ENCODE measurements around the gene PROS1. TPM values are rescaled to one million over a fixed set of nuclear protein-coding genes. Genes with fewer than 3 reads are reported as not detected.

The PROS1 gene
- total RNA-seq, 1 experiment from 2014 or later: 5.5 TPM

- Histone ChIP-seq H3K36me3 (ENCODE audit: low read depth, low read length) (no peaks in the 10 kb centered on the region), H3K4me3 (ENCODE audit: low read length) (no peak overlapping the region), H3K27ac (ENCODE audit: low read length) (no peak overlapping the region), H3K79me2 (ENCODE audit: low read length) (no peaks in the 10 kb centered on the region), H3K27me3 (ENCODE audit: low read length) (no peaks in the 10 kb centered on the region), H3K4me1 (ENCODE audit: insufficient read depth, low read length) (no peaks in the 10 kb centered on the region), H3F3A (ENCODE audit: low read length, unreplicated experiment) (no peaks in the 10 kb centered on the region), H3K9ac (ENCODE audit: low read length) (no peak overlapping the region), H4K20me1 (ENCODE audit: low read length) (no peaks in the 10 kb centered on the region), H3K9me2 (replicated peaks; ENCODE audit: low read length) (no peaks in the 10 kb centered on the region), H2AFZ (ENCODE audit: low read length) (no peak overlapping the region), H3K4me2 (ENCODE audit: low read length) (no peak overlapping the region), H3K9me3 (ENCODE audit: low read length) (no peaks in the 10 kb centered on the region)
- BruUV-seq (replicated peaks): no TSS peak
- ATAC-seq: no peak
- ChIA-PET CTCF (no interaction called here), POLR2A (ENCODE audit: unreplicated experiment) (no interaction called here)
- intact Hi-C loops (cut with micrococcal nuclease): no loop called here
- no peak for DNase-seq
- no peak for TF ChIP-seq EZH2phosphoT487 (IDR thresholded peaks at IDR 0.05; ENCODE audit: borderline replicate concordance, low read length)
Observed at GRCh38 chr3:93930041-93930440, 43.7 kb downstream of the PROS1 start.

GRCh38 chr3:93926789-93927188 lies 46.9 kb downstream of the PROS1 start:
- Histone ChIP-seq H3F3A (ENCODE audit: low read length, unreplicated experiment) (no peaks in the 10 kb centered on the region), H3K4me3 (ENCODE audit: low read length) (no peak overlapping the region), H3K4me1 (ENCODE audit: insufficient read depth, low read length) (no peaks in the 10 kb centered on the region), H3K4me2 (ENCODE audit: low read length) (no peak overlapping the region), H3K27ac (ENCODE audit: low read length) (no peak overlapping the region), H3K9ac (ENCODE audit: low read length) (no peak overlapping the region), H3K36me3 (ENCODE audit: low read depth, low read length) (no peaks in the 10 kb centered on the region), H3K9me2 (replicated peaks; ENCODE audit: low read length) (no peaks in the 10 kb centered on the region), H3K79me2 (ENCODE audit: low read length) (no peaks in the 10 kb centered on the region), H2AFZ (ENCODE audit: low read length) (no peak overlapping the region), H3K9me3 (ENCODE audit: low read length) (no peaks in the 10 kb centered on the region), H4K20me1 (ENCODE audit: low read length) (no peaks in the 10 kb centered on the region), H3K27me3 (ENCODE audit: low read length) (no peaks in the 10 kb centered on the region)
- no TSS peak for BruUV-seq (replicated peaks)
- no peak for TF ChIP-seq EZH2phosphoT487 (IDR thresholded peaks at IDR 0.05; ENCODE audit: borderline replicate concordance, low read length)
- no peak for TF ChIP-seq CTCF (conservative IDR thresholded peaks at IDR 0.05; ENCODE audit: low read depth, low read length)
- TF ChIP-seq EZH2 (IDR thresholded peaks at IDR 0.05; ENCODE audit: low read length, unreplicated experiment): no peak
- CTCF ChIA-PET: no interaction called here
- DNase-seq: no peak
- ATAC-seq: no peak
- POLR2A ChIA-PET (ENCODE audit: unreplicated experiment): no interaction called here
- intact Hi-C loops (cut with micrococcal nuclease): no loop called here

- H3K36me3 ChIP-seq (ENCODE audit: low read depth, low read length): no peaks in the 10 kb centered on the region
- H3K4me1 ChIP-seq (ENCODE audit: insufficient read depth, low read length): no peaks in the 10 kb centered on the region
- CTCF ChIA-PET: no interaction called here
- no peak overlapping the region for H3K4me2 ChIP-seq (ENCODE audit: low read length)
- no peaks in the 10 kb centered on the region for H3K9me3 ChIP-seq (ENCODE audit: low read length)
- no TSS peak for BruUV-seq (replicated peaks)
- H3F3A ChIP-seq (ENCODE audit: low read length, unreplicated experiment): no peaks in the 10 kb centered on the region
- no peak for DNase-seq
- H3K4me3 ChIP-seq (ENCODE audit: low read length): no peak overlapping the region
- intact Hi-C loops (cut with micrococcal nuclease): no loop called here
- POLR2A ChIA-PET (ENCODE audit: unreplicated experiment): no interaction called here
- ATAC-seq: no peak
- no peaks in the 10 kb centered on the region for H4K20me1 ChIP-seq (ENCODE audit: low read length)
- no peak overlapping the region for H3K27ac ChIP-seq (ENCODE audit: low read length)
- no peaks in the 10 kb centered on the region for H3K27me3 ChIP-seq (ENCODE audit: low read length)
- TF ChIP-seq CTCF (conservative IDR thresholded peaks at IDR 0.05; ENCODE audit: low read depth, low read length) (no peak), EZH2phosphoT487 (IDR thresholded peaks at IDR 0.05; ENCODE audit: borderline replicate concordance, low read length) (no peak), EZH2 (IDR thresholded peaks at IDR 0.05; ENCODE audit: low read length, unreplicated experiment) (no peak)
- no peak overlapping the region for H3K9ac ChIP-seq (ENCODE audit: low read length)
- H2AFZ ChIP-seq (ENCODE audit: low read length): no peak overlapping the region
- no peaks in the 10 kb centered on the region for H3K79me2 ChIP-seq (ENCODE audit: low read length)
- no peaks in the 10 kb centered on the region for H3K9me2 ChIP-seq (replicated peaks; ENCODE audit: low read length)
Observed at GRCh38 chr3:93924491-93924890, 49.2 kb downstream of the PROS1 start.
